ENCODE measurements around the gene EEFSEC. TPM values are rescaled to one million over a fixed set of nuclear protein-coding genes. Genes with fewer than 3 reads are reported as not detected.

Gene EEFSEC
- total and polyA plus RNA-seq, 2 of the 8 experiments (the other 6 are each of a cell fraction or from before 2014, with no cell fraction given), result 13.1 to 19.8 TPM

GRCh38 chr3:128307029-128307633 lies 153.8 kb downstream of the EEFSEC start (continued):
- TF ChIP-seq CTCF (IDR thresholded peaks at IDR 0.05; ENCODE audit: control extremely low read depth in 1 of 3, insufficient read depth in 1 of 3, low read depth in 1 of 3, low read length in 3 of 3) (peak in 2 of 3 experiments; percentile 12 to 17; a peak in 2 of 4 replicates), CHD7 (IDR thresholded peaks at IDR 0.05; ENCODE audit: insufficient replicate concordance, low read length) (no peak), POLR2A (IDR thresholded peaks at IDR 0.05; ENCODE audit: control extremely low read depth in 1 of 2, low read depth in 2 of 2, low read length in 2 of 2) (no peak)
